Stimulated activated CD8-positive, alpha-beta memory T cell treated with anti-CD3 and anti-CD28 coated beads, Interleukin-4, amount 100 ng/mL, for 1 hour (primary cell): Measurements from ENCODE around the gene CDCA3.
A peak's percentile ranks its signal among the peaks of the same experiment; 100 is the strongest.
"Not testable (repeated sequence)": the region's sequence is repeated elsewhere in the genome, so short reads cannot be mapped to it uniquely, and the experiment has no call there.

ENCODE experiments used
- DNase-seq, 2 donors: peaks; one replicate each; pipeline ENCODE4 v3.0.0-alpha.2; 2020; ENCODE audit warnings: low read depth in 2 of 2, low spot score in 1 of 2

Gene CDCA3

DNA sequence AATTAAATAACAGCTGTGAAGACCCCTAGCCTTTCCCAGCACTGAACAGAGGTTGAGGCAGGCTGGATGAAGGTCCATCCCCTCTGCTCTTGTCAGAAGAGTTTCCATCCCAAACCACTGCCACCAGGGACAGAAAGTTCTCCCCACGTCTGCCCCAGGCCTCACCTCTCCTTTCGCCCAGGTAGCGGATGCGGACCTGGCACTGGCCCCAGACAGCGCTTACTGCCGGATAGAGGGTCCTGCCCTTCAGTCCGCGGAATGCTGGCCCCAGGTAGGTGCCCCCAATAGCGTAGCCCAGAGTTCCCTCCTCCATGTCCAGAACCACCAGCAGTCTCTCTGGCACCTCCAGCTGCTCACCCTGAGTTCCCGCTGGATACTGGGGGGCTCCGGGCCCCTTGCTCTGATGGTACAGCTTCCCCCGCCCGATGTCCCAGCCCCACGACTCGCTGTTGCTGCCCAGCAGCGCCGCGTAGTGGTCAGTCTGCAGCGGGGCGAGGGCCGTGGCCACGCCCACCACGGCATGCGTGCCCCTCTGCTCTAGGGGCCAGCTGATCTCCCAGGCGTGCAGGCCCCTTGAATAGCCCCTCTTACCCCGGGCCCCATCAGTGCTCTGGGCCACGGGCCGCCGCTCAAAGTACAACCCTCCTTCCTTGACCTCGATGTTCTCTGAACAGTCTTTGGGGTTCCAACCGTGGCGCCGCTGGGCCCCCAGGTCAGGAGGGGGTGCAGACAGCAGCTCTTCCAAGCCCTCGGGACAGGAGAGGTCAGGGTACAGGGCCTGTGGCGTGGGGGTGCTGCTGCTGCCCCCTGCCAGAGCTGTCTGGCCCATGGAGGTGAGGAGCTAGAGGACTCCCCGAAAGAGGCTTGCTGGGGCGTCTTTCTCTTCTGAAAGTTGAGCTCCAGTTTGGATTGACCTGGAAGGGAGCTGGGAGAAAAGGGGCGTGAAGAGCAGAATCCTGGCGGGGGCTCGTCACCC is 21.3 kb upstream of the CDCA3 start:
- peak; percentile 64 to 70 for DNase-seq

DNA sequence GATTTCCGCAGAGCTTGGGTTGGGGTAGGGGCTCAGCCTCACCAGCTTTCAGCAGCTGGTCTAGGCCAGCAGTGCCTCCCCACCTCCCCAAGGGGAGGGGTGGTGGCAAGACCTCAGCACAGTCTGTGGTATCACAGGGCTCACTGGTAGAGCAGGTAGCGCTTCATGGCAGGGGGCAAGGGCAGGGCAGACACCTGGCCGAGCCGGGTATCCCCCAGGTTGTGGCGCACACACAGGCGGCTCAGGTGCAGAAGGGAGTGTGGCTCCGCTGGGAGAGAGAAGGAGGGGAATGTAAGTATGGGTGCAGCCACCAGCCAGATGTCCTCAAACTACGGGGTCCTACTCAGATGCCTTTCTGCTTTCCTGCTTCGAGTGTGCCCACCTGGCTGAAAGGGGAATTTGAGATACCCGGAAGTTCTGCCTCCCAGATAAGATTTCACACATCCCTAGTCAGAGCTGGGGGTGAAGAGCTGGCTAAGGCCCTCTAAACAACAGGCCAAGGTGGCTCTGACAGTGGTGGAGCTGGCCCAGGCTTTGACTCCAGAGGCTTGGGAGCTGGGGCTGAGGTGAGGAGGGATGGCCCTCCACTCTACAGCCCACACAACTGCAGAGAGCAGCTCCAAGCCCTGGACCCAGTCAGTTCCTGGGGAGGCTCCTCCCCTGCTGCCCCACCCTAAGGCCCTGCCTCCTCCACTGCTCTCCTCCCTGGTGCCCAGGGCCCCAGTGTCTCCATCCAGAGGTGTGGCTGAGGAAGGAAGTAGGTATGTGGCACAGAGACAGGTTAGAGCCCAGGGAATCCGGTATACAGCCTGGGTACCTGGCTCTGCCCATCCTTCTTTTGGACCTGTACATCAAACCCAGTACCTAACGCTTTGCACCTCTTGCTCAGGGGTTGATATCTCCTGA is 20.2 kb upstream of the CDCA3 start:
- DNase-seq = no peak

DNA sequence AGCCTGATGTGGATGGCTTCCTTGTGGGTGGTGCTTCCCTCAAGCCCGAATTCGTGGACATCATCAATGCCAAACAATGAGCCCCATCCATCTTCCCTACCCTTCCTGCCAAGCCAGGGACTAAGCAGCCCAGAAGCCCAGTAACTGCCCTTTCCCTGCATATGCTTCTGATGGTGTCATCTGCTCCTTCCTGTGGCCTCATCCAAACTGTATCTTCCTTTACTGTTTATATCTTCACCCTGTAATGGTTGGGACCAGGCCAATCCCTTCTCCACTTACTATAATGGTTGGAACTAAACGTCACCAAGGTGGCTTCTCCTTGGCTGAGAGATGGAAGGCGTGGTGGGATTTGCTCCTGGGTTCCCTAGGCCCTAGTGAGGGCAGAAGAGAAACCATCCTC is 19.2 kb upstream of the CDCA3 start:
- not testable (repeated sequence) for DNase-seq

DNA sequence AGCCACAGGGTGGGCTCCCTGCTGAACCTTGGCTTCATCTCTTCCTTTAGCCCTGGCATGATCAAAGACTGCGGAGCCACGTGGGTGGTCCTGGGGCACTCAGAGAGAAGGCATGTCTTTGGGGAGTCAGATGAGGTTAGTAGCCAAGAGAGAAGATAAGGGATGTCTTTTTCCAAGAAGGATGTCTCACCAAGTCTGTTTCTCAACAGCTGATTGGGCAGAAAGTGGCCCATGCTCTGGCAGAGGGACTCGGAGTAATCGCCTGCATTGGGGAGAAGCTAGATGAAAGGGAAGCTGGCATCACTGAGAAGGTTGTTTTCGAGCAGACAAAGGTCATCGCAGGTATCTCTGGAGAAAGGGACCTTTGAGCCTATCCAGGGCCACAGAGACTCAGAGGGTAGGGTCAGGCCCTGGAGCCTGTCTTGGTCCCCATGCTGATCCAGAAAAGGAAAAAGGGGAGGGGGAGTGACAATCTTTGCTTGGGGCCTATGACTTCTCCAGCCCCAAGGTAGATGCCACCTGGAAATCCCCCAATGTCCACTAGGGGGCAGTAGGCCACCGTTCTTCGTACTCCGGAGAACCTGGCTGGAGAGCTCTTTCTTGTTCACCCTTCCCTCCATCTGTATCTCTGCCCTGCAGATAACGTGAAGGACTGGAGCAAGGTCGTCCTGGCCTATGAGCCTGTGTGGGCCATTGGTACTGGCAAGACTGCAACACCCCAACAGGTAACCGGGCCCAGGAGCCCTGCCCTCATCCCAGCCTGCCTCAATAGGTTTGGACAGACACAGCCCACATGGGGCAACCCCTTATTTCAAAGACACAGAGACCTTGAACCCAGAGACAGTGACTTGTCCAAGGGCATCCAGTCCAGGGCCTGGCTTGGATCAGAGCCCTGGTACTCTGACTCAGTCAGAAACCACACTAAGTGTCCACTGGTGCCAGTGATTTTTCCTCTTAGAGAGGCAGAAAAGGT is 18.2 kb upstream of the CDCA3 start:
- DNase-seq = peak; percentile 76 to 83

DNA sequence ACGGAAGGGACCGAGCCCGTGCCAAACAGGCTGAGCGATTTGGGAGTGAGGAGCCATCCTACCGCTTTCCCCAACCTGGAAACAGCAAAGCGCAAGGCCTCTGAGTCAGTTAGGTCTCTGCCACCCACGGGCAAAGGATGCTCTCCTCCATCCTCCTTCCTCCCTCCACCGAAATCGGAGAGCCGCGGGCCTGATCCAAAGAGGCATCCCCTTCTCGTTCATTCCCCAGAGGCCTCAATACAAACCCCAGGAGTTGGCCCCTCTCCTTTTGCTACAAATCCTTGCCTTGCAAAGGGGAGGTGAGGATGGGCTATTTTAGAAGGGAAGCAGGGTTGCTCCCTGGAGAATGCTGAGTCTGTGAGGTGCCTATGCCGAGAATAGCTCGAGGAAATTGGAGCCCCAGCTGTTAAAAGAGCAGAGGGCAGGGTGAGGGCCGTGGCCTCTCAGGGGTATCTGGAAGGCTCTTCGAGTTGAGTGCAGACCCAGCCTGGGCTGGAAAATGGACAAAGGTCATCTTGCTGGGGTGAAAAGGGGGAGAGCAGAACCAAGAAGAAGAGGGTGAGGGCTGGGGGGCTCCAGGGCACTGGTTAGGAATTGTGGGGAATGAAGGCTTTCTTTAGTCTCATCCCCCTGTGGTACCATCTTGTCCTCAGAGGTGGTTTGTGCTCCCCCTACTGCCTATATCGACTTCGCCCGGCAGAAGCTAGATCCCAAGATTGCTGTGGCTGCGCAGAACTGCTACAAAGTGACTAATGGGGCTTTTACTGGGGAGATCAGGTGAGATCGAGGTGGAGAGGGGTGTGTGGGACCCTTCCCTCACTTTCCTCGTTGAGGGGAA is 17.3 kb upstream of the CDCA3 start:
- no peak for DNase-seq

DNA sequence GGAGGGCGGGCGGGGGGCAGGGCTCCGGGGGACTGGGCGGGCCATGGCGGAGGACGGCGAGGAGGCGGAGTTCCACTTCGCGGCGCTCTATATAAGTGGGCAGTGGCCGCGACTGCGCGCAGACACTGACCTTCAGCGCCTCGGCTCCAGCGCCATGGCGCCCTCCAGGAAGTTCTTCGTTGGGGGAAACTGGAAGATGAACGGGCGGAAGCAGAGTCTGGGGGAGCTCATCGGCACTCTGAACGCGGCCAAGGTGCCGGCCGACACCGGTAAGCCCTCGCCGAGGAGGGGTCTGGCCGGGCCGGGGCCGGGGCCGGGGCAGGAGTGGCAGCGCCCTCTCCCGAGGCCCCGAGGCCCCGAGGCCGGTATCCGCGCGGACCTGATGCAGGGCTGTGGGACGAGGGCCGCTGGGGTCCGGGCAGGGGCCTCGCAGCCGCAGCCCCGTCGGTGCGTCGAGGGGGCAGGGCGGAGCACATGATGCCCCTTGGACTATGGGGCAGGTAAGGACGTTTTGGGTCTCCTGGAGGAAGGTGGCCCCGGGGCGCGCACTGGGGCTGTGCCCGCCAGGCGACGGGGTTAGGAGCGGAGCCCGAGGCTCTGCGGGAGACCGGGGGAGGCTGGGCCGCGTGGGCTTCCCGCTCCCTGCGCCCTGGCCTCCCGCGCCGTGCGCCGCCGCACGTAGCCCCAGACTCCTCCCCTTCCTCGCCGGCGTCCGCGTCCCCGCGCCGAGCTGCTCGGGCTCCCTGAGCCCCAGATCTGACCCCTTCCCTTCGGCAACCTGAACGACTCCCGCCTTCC is 16.5 kb upstream of the CDCA3 start, which contains the start of gene TPI1:
Gene TPI1, plus strand, starts transcription at position 119 of the 798 bp plus-strand sequence. Its CDS starts 36 bp downstream, at position 155.
- peak; percentile 49 to 61 for DNase-seq

DNA sequence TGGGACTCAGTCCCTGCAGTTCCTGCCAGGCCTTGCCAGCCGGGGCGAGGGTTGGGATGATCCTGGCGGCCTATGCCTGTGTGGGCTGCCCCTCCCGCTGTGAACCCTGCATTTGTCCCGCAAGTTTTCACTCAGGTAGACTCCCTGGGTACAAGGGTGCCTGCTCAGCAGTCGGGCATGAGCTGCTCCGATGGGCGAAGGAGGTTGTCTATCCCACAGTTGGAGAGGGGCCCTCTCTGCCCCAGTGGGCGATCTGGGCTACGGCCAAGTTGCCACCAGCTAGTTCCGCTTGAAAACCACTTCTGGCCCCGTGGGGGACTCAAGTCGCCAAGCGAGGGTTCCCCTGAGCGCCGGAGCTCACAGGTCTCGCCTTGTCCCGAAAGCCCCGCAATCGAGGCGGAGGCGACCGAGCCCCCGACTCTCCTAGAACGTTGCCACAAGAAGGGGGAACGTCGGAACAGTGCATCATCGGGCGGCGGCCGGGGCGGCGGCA is 15.9 kb upstream of the CDCA3 start:
- no peak for DNase-seq

DNA sequence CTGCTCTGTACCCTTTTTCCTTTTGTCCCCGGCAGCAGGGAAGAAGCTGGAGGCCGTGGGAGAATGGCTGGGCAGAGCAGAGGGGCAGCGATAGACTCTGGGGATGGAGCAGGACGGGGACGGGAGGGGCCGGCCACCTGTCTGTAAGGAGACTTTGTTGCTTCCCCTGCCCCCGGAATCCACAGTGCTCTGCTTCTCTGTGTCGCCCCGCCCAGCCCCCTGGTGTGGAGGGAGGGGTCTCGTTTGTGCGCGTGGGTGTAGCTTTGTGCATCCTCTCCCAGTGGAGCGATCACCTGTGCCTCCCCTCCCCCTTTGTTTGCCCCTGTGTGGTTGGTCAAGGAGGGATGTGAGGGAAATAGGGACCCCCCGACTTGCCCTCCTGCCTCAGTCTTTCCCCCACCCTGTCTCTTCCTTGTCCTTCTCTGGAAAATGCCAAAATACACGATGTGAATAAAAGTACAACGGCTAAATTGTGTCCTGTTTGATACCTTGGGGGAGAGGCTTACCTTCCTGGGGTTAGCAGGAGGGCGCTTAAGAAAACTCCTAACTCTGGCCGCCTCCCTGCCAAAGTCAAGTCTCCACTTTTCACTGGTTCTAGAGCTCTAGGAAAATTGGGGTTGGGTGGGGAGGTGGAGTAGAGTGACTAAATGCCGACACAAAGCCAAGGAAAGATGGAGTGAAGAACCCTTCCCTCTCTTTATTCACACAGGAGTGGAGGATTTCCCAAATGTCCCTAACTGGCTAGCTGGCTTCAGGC is 15.3 kb upstream of the CDCA3 start:
- no peak for DNase-seq

DNA sequence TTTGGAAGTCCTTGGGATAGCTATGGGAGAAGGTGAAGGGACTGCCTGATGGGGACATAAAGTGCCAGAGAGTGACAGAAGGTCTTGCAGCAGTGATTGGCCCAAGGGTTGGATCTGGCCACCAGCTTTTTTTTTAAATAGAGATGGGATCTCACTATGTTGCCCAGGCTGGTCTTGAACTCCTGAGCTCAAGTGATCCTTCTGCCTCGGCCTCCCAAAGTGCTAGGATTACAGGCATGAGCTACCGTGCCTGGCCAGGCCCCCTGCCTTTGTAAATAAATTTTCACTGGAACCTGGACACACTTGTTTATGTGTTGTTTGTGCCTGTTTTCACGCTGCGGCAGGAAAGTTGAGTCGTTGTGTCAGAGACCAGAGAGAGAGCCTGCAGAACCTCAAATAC is 14.2 kb upstream of the CDCA3 start:
- not testable (repeated sequence) for DNase-seq

DNA sequence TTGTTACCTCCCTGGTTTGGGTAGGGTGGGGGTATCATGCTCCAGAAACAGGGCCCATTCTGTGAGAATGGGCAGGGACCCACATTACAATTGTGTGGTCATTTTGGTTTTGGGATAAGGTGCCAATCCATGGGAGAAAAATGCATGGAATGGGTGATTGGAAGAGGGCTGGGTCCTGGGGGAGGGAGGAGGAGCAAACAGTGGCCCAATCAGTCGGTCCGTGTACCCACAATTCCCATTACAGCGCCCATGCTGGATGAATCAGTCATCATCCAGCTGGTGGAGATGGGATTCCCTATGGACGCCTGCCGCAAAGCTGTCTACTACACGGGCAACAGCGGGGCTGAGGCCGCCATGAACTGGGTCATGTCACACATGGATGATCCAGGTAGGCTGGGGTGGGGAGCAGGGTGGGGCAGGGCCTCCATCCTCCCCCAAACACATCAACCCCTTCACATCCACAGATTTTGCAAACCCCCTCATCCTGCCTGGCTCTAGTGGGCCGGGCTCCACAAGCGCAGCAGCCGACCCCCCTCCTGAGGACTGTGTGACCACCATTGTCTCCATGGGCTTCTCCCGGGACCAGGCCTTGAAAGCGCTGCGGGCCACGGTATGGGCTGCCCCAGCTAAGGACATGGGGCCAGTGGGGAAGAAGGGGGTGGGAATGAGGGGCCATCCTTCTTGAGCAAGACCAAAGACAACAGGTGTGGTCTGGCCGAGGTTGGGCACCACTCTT is 12.7 kb upstream of the CDCA3 start:
- no peak for DNase-seq

DNA sequence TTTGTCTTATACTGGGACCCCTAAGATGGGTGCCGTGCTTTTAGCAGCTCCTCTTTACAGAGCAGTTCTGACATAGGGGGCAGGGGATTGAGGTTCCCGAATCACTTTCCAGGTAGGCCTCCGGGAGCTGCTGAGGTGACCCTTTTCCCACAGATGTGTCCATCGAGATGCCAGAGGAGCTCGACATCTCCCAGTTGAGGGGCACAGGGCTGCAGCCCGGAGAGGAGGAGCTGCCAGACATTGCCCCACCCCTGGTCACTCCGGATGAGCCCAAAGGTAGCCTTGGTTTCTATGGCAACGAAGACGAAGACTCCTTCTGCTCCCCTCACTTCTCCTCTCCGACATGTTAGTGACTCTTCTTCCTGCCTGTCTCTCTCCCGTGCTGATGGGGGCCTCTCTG is 11.9 kb upstream of the CDCA3 start:
- DNase-seq = no peak

DNA sequence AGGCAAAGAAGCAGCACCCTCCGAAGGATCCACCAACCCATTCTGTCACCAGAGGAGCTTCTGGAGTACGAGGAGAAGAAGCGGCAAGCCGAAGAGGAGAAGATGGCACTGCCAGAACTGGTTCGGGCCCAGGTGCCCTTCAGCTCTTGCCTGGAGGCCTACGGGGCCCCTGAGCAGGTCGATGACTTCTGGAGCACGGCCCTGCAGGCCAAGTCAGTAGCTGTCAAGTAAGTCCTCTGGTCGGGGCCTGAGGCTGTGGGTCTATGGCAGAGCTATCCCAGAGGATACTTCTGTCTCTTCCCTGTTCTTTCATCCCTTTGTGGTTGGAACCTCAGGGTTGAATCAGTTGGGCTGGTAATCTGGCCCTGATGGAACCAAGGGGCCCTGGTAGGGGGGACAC is 10.3 kb upstream of the CDCA3 start:
- DNase-seq = no peak

DNA sequence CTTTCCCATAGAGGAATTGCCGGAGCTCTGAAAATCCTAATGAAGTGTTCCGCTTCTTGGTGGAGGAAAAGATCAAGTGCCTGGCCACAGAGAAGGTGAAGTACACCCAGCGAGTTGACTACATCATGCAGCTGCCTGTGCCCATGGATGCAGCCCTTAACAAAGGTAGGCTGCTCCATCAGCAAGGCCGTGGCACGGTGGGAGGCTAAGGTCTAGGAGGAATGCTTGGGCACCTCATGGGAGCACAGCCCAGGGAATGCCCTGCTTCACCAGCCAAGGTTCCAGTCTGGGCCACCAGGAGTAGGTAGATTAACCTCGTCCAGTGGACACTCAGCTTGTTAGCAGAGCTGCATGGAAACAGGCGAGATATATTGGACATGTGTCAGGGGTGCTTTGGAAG is 9.9 kb upstream of the CDCA3 start:
- DNase-seq = no peak

DNA sequence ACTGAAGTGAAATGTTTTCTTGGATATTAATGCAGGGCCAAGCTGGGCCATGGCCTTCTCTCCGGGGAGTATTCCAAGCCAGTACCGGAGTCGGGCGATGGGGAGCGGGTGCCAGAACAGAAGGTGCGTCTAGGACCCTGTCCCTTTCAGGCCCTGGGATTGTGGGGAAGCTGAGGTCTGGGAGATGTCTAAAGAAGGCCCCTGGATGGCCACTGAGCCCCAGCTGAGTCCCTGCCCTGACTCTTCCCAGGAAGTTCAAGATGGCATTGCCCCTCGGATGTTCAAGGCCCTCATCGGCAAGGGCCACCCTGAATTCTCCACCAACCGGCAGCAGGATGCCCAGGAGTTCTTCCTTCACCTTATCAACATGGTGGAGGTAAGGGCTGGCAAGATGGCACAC is 9.0 kb upstream of the CDCA3 start:
- DNase-seq = no peak

DNA sequence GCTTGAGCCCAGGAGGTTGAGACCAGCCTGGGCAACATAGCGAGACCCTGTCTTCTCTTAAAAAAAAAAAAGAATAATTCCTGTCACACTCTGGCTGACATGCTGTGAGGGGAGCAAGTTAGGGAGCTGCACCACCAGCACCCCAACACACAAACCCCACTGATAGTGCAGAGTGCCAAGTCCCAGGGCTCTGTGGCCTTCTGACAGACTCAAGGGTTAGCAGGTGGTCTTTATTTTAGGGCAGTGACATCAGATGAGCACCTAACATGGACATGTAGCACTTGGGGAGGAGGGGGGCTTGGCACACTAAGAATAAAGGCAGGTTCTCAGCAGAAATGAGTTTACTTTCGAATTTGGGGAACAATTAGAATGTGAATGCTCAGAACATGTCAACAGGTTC is 7.7 kb upstream of the CDCA3 start:
- no peak for DNase-seq

DNA sequence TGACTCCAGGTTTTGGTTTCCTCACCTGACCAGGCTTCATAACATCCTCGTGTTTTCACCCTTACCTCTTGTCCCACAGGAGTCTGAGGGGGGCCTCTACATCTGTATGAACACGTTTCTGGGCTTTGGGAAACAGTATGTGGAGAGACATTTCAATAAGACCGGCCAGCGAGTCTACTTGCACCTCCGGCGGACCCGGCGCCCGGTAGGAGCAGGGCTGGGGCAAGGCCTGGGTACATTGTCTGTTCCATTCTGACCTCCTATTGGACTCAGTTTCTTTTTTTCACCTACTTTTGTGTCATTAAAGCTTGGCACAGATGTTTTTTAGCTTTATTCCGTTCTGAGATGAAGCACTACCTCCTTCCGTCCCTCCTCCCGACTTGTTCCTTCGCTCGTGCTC is 4.2 kb upstream of the CDCA3 start:
- no peak for DNase-seq

DNA sequence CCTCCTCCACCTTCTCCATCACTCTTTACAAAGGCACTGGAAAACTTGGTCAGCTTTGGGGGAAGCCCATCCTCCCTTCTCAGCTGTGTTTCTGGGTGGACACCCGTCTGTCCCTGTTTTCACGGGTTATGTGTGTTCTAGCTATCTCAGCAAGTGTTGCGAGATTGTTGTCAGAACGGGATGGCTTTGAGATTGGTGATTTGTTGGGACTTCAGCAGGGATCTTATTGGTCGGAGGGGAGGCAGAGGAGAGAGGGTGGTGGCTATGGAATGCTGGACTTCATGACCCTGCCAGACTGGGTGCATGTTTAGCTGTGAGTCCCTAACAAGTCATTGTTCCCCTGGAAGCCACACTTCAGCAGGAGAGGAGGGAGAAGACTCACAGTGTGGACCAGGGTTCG is 3.0 kb upstream of the CDCA3 start:
- DNase-seq = no peak
